NOMO-1 treated with DMSO at 0.1 percent for 48 hours (cell line): ENCODE measurements around the gene CHURC1.

Source experiments
- DNase-seq: peaks from one replicate; lab custom pipeline; 2025; ENCODE audit not compliant: unreplicated experiment; lab: John Stamatoyannopoulos, UW

Gene CHURC1

DNA sequence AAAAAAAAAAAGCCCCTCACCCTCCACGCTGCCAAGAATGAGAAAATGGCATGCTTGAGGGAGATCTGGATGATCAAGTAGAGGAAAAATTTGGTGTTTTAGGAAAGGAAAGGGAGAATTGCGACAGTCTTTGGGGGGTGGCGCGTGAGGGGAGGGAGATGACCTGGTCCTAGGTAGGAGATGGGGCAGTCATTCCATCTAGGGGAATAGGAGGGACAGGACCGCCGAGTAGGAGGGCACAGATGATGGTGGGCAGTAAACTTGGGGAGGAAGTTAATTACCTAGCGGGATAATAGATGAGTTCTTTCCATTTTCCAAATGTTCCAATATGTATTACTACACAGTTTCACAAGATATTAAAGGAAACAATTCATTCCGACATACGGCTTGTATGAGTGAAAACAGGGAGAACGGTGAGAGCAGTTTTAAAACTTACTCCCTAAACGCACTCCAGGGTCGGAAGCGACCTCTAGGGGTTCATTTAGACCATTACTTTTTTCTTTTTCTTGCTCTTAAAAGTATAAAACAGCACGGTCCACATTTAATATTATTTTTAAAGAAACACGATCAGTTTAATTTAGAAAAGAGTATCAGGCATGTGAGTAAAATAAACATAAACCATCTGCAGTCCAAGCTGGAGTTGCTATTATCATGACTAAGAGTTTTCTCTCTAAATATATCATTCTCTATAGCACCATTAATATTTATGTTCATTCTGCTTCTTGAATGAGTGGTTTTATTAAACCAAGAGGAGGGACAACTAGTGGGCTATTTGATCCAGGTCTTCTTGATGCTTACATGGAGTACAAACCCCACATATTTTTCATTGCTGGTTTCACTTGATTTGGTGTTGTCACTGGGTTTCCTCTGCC, 69.4 kb downstream of the CHURC1 start:
- peak; percentile 57 for DNase-seq
